ENCODE data around the gene RNF224. TPM values are rescaled to one million over a fixed set of nuclear protein-coding genes. Genes with fewer than 3 reads are reported as not detected.

The RNF224 gene
- total and polyA plus RNA-seq, 2 of the 13 experiments (the other 11 are each of a cell fraction or from before 2014, with no cell fraction given): 0.09 TPM; not detected in 1

DNA sequence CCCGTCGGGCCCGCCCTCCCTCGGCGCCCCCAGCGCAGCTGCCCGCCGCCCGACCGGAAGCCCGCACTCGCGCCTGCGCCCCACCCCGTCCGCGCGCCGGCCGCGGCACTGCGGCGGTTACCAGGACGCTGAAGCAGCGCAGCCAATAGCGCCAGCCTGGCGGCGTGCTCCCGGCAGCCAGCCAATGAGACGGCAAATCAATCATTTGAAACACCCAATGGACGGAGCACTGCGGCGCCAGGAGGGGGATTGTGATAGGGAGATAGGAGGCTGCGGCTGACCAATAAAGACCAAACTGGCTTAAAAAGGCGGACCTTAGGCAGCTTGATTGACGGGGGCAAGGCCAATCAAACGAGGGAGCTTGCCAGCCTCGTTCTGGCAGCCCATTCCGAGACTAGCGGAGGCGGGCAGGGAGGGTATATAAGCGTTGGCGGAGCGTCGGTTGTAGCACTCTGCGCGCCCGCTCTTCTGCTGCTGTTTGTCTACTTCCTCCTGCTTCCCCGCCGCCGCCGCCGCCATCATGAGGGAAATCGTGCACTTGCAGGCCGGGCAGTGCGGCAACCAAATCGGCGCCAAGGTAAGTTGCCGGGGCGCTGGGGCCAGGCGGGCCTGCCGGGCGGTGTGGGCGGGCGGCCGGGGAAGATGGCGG, 13.7 kb downstream of the RNF224 start, which contains the start of gene TUBB4B (continued):
- TF ChIP-seq SAP130 (CRISPR knock-in tag; IDR thresholded peaks at IDR 0.05; ENCODE audit: low read depth) (peak; percentile 54), ZNF747 (CRISPR knock-in tag; IDR thresholded peaks at IDR 0.05; ENCODE audit: borderline replicate concordance) (no peak), ESRRA (CRISPR knock-in tag; IDR thresholded peaks at IDR 0.05; ENCODE audit: low read depth) (no peak), ARNT (IDR thresholded peaks at IDR 0.05) (no peak), FOXO1 (CRISPR knock-in tag; IDR thresholded peaks at IDR 0.05) (peak; percentile 78), ZNF44 (CRISPR knock-in tag; IDR thresholded peaks at IDR 0.05) (no peak), ZNF773 (CRISPR knock-in tag; IDR thresholded peaks at IDR 0.05; ENCODE audit: borderline replicate concordance) (peak; percentile 96), AGO1 (IDR thresholded peaks at IDR 0.05; ENCODE audit: low read depth, low read length, poor library complexity, severe bottlenecking) (no peak), KLF16 (CRISPR knock-in tag; IDR thresholded peaks at IDR 0.05) (peak in 1 of 2 experiments; percentile 68; a peak in 2 of 4 replicates), HNF4G (IDR thresholded peaks at IDR 0.05; ENCODE audit: borderline replicate concordance, low read depth, low read length) (peak; percentile 7; the same call in 1 of the 2 replicates), HNF4G (CRISPR knock-in tag; IDR thresholded peaks at IDR 0.05; ENCODE audit: borderline replicate concordance, low read depth) (no peak), KDM1A (CRISPR knock-in tag; IDR thresholded peaks at IDR 0.05) (no peak), ZNF598 (CRISPR knock-in tag; IDR thresholded peaks at IDR 0.05; ENCODE audit: borderline replicate concordance) (0 out of 2 replicates have a peak, but pooled peaks have one; percentile 19), ZNF7 (CRISPR knock-in tag; IDR thresholded peaks at IDR 0.05) (no peak), CHCHD3 (CRISPR knock-in tag; IDR thresholded peaks at IDR 0.05) (no peak), ZSCAN30 (CRISPR knock-in tag; IDR thresholded peaks at IDR 0.05) (no peak), BRCA1 (CRISPR knock-in tag; IDR thresholded peaks at IDR 0.05) (peak; percentile 82; the same call in 1 of the 2 replicates), ELF4 (CRISPR knock-in tag; IDR thresholded peaks at IDR 0.05; ENCODE audit: borderline replicate concordance) (no peak), SCMH1 (CRISPR knock-in tag; IDR thresholded peaks at IDR 0.05; ENCODE audit: borderline replicate concordance) (no peak), CBX1 (IDR thresholded peaks at IDR 0.05; ENCODE audit: low read depth) (peak; percentile 97), ZFP37 (CRISPR knock-in tag; IDR thresholded peaks at IDR 0.05; ENCODE audit: borderline replicate concordance) (0 out of 2 replicates have a peak, but pooled peaks have one; percentile 60), HCFC1 (IDR thresholded peaks at IDR 0.05; ENCODE audit: low read depth, low read length) (peak; percentile 26; the same call in 1 of the 2 replicates), DPF2 (CRISPR knock-in tag; IDR thresholded peaks at IDR 0.05; ENCODE audit: borderline replicate concordance, low read depth) (no peak), ZNF124 (CRISPR knock-in tag; IDR thresholded peaks at IDR 0.05) (peak; percentile 76; the same call in 1 of the 2 replicates), KDM6A (CRISPR knock-in tag; IDR thresholded peaks at IDR 0.05; ENCODE audit: low read depth) (no peak; the same call in 1 of the 2 replicates), MYNN (CRISPR knock-in tag; IDR thresholded peaks at IDR 0.05; ENCODE audit: low read depth) (peak; percentile 88; the same call in 1 of the 2 replicates)
- TF ChIP-seq, protein P1, sequence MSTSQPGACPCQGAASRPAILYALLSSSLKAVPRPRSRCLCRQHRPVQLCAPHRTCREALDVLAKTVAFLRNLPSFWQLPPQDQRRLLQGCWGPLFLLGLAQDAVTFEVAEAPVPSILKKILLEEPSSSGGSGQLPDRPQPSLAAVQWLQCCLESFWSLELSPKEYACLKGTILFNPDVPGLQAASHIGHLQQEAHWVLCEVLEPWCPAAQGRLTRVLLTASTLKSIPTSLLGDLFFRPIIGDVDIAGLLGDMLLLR (CRISPR knock-in tag; IDR thresholded peaks at IDR 0.05): no peak
- TF ChIP-seq, protein P2, sequence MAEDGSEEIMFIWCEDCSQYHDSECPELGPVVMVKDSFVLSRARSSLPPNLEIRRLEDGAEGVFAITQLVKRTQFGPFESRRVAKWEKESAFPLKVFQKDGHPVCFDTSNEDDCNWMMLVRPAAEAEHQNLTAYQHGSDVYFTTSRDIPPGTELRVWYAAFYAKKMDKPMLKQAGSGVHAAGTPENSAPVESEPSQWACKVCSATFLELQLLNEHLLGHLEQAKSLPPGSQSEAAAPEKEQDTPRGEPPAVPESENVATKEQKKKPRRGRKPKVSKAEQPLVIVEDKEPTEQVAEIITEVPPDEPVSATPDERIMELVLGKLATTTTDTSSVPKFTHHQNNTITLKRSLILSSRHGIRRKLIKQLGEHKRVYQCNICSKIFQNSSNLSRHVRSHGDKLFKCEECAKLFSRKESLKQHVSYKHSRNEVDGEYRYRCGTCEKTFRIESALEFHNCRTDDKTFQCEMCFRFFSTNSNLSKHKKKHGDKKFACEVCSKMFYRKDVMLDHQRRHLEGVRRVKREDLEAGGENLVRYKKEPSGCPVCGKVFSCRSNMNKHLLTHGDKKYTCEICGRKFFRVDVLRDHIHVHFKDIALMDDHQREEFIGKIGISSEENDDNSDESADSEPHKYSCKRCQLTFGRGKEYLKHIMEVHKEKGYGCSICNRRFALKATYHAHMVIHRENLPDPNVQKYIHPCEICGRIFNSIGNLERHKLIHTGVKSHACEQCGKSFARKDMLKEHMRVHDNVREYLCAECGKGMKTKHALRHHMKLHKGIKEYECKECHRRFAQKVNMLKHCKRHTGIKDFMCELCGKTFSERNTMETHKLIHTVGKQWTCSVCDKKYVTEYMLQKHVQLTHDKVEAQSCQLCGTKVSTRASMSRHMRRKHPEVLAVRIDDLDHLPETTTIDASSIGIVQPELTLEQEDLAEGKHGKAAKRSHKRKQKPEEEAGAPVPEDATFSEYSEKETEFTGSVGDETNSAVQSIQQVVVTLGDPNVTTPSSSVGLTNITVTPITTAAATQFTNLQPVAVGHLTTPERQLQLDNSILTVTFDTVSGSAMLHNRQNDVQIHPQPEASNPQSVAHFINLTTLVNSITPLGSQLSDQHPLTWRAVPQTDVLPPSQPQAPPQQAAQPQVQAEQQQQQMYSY (CRISPR knock-in tag; IDR thresholded peaks at IDR 0.05): no peak
- TF ChIP-seq, protein P3, sequence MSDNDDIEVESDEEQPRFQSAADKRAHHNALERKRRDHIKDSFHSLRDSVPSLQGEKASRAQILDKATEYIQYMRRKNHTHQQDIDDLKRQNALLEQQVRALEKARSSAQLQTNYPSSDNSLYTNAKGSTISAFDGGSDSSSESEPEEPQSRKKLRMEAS (IDR thresholded peaks at IDR 0.05): no peak
